Osteoblast (primary cell): ENCODE data around the gene IL1RAPL1. TPM values are rescaled to one million over a fixed set of nuclear protein-coding genes. Genes with fewer than 3 reads are reported as not detected.

Experiments used
- DNase-seq: peaks from one replicate; pipeline ENCODE4 v3.0.0; 2011; ENCODE audit warnings: low spot score, mixed read lengths; ENCODE audit not compliant: insufficient read length; ENCODE audit errors: missing footprints
- H2AFZ ChIP-seq: 2 replicates; pipeline ENCODE4 v1.6.0; 2011; ENCODE audit warnings: mild to moderate bottlenecking, low read length
- H3K27ac ChIP-seq: 2 replicates; pipeline ENCODE4 v1.5.1; 2011; ENCODE audit warnings: mild to moderate bottlenecking, low read depth, low read length, moderate library complexity
- H3K27me3 ChIP-seq: 2 replicates; pipeline ENCODE4 v1.6.0; 2012; ENCODE audit warnings: mild to moderate bottlenecking, control low read depth, inconsistent platforms, low read length, moderate library complexity; ENCODE audit not compliant: insufficient read depth
- H3K36me3 ChIP-seq: 2 replicates; pipeline ENCODE4 v1.5.1; 2011; ENCODE audit warnings: mild to moderate bottlenecking, low read length, control low read depth, moderate library complexity; ENCODE audit not compliant: insufficient read depth
- H3K4me1 ChIP-seq: 2 replicates; pipeline ENCODE4 v1.5.1; 2011; ENCODE audit warnings: mild to moderate bottlenecking, low read length, control low read depth, moderate library complexity; ENCODE audit not compliant: insufficient read depth
- H3K4me2 ChIP-seq: 2 replicates; pipeline ENCODE4 v1.6.0; 2011; ENCODE audit warnings: mild to moderate bottlenecking, low read length; ENCODE audit not compliant: insufficient read depth
- H3K4me3 ChIP-seq: fragments of 200-600 bp; sonication (generic); 3 replicates; pipeline ENCODE4 v1.5.1; 2012; ENCODE audit warnings: mild to moderate bottlenecking, low read length, inconsistent platforms; ENCODE audit not compliant: insufficient read depth
- H3K79me2 ChIP-seq: 2 replicates; pipeline ENCODE4 v1.6.0; 2012; ENCODE audit warnings: mild to moderate bottlenecking, low read length, control low read depth, inconsistent platforms; ENCODE audit not compliant: insufficient read depth
- H3K9me3 ChIP-seq: 2 replicates; pipeline ENCODE4 v1.5.1; 2011; ENCODE audit warnings: low read depth, low read length, control low read depth
- H4K20me1 ChIP-seq: 2 replicates; pipeline ENCODE4 v1.6.0; 2012; ENCODE audit warnings: mild to moderate bottlenecking, low read length, control low read depth; ENCODE audit not compliant: insufficient read depth
- CTCF ChIP-seq: IDR thresholded peaks from 2 replicates; pipeline ENCODE4 v1.5.1; 2011; ENCODE audit warnings: mild to moderate bottlenecking, low read depth, low read length, moderate library complexity; ENCODE audit errors: extremely low read depth
- total RNA-seq: library from RNA; depleted of rRNA; stranded (reverse); fragments of >200 nt; gene quantifications from 2 replicates; pipeline ENCODE4 v1.2.3, GENCODE V29; 2012

Gene IL1RAPL1
- total RNA-seq, 1 donor: under 0.01 TPM

- no peaks in the 10 kb centered on the region for H3K4me1 ChIP-seq
- no peak overlapping the region for H3K4me2 ChIP-seq
- no peak for TF ChIP-seq CTCF
- no peaks in the 10 kb centered on the region for H3K27me3 ChIP-seq
- no peak overlapping the region for H3K4me3 ChIP-seq
- no peak for DNase-seq
- no peaks in the 10 kb centered on the region for H3K9me3 ChIP-seq
- H3K79me2 ChIP-seq: no peaks in the 10 kb centered on the region
- H3K36me3 ChIP-seq: no peaks in the 10 kb centered on the region
- no peak overlapping the region for H3K27ac ChIP-seq
- H2AFZ ChIP-seq: no peak overlapping the region
- H4K20me1 ChIP-seq: no peaks in the 10 kb centered on the region
Observed at GRCh38 chrX:28701222-28701621, 114.0 kb downstream of the IL1RAPL1 start.

DNA sequence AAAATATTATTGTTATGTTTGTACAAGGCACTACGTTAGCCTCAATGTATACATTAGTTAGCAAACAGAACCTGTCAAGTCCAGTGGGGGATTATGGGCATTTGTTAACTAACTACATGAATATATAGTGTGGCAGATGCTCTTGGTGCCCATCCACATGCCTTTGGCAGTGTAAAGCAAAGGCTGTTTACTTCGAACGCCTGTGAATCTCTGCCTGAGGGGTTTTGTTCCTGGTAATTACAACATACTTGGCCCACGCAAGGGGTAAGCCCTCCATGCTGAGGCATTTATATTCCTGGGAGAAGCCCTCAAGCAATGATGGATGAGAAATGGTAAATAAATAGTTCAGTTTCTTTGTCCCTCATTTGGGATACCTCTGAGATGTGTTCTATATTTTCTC is 119.7 kb downstream of the IL1RAPL1 start:
- H3K27me3 ChIP-seq: no peaks in the 10 kb centered on the region
- no peak overlapping the region for H2AFZ ChIP-seq
- H3K9me3 ChIP-seq: no peaks in the 10 kb centered on the region

GRCh38 chrX:28709421-28709820 is 122.2 kb downstream of the IL1RAPL1 start:
- no peaks in the 10 kb centered on the region for H3K79me2 ChIP-seq
- no peak overlapping the region for H3K4me3 ChIP-seq
- H3K4me1 ChIP-seq: no peaks in the 10 kb centered on the region
- H3K4me2 ChIP-seq: no peak overlapping the region
- no peaks in the 10 kb centered on the region for H3K36me3 ChIP-seq
- no peak for TF ChIP-seq CTCF
- H3K27me3 ChIP-seq: no peaks in the 10 kb centered on the region
- H3K9me3 ChIP-seq: no peaks in the 10 kb centered on the region
- H2AFZ ChIP-seq: no peak overlapping the region
- H4K20me1 ChIP-seq: no peaks in the 10 kb centered on the region
- H3K27ac ChIP-seq: no peak overlapping the region
- DNase-seq: no peak

More for the DNA sequence above, 119.7 kb downstream of the IL1RAPL1 start:
- Histone ChIP-seq H3K79me2 (no peaks in the 10 kb centered on the region), H3K4me3 (no peak overlapping the region), H3K4me1 (no peaks in the 10 kb centered on the region), H3K36me3 (no peaks in the 10 kb centered on the region), H3K4me2 (no peak overlapping the region), H4K20me1 (no peaks in the 10 kb centered on the region), H3K27ac (no peak overlapping the region)
- TF ChIP-seq CTCF: no peak
- no peak for DNase-seq

DNA sequence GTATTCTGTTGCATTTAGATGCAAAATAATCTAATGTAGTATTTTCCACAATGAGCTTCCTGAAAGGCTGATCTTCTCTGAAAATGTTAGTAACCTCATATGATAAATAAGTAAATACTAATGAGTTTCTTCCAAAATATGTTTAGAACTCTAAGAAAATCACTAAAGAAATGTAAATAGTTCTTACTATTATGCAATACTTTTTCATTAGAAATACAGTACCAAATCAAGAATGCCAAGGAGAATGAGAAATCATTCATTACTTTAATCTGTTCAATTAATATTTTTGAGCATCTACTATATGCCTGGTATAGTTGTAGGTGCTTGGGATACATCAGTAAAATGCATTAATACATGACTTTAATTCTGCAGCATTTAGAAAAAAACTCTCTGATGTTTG is 130.6 kb downstream of the IL1RAPL1 start:
- Histone ChIP-seq H3K27me3 (no peaks in the 10 kb centered on the region), H3K9me3 (no peaks in the 10 kb centered on the region), H3K36me3 (no peaks in the 10 kb centered on the region), H3K4me3 (no peak overlapping the region), H3K4me1 (no peaks in the 10 kb centered on the region), H3K27ac (no peak overlapping the region), H2AFZ (no peak overlapping the region), H3K4me2 (no peak overlapping the region), H4K20me1 (no peaks in the 10 kb centered on the region), H3K79me2 (no peaks in the 10 kb centered on the region)
- DNase-seq: no peak
- no peak for TF ChIP-seq CTCF
